Stimulated activated CD4-positive, alpha-beta T cell treated with anti-CD3 and anti-CD28 coated beads, Interleukin-4, amount 100 ng/mL, for 4 hours (primary cell): Measurements from ENCODE around the gene PLA2G5.
A peak's percentile ranks its signal among the peaks of the same experiment; 100 is the strongest.
"Not testable (repeated sequence)": the region's sequence is repeated elsewhere in the genome, so short reads cannot be mapped to it uniquely, and the experiment has no call there.

Experiments used
- DNase-seq, 2 experiments: peaks; one replicate each; pipeline ENCODE4 v3.0.0-alpha.2; 2020

Gene PLA2G5

DNA sequence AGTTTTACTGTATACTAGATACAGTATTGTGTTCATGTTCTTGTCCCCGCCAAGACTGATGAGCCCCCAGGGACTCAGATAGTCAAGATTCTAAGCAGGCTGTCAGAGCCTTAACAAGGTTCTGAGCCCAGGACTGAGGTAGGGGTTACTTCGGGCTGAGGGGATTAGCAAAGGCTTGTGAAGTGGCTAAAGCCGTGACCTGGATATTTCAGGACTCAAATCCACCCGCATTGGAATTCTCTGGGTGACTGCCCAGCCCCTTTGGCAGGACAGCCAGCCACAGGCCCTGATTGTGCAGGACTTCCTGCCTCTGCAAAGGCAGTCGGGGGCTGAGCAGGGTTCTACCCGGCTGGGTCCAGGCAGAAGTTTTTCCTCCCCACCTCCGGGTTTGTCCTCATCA, at the start of gene PLA2G5:
Gene PLA2G5, plus strand, starts transcription at position 321 of the 400 bp plus-strand sequence. CDS start 14,637 bp downstream, outside the sequence.
- no peak for DNase-seq

DNA sequence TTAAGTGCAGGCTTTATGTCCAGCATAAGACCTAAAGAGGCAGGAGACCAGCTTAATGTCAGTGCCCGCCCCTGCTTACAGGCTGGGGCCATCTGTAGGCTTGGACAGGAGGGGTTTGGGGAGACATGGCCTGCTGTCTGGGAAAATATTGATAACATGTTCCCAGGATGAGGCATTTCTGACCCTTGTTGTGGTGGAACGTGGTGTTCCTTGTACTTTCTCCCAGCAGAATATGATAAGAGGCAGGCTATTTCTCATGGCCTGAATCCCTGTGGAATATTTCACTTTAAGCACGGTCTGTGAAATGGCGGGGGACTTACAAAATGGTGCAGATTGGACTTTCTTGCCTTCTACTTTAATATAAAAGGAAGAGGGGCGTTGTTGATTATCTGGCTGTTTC, 41.9 kb upstream of the PLA2G5 start:
- no peak for DNase-seq

DNA sequence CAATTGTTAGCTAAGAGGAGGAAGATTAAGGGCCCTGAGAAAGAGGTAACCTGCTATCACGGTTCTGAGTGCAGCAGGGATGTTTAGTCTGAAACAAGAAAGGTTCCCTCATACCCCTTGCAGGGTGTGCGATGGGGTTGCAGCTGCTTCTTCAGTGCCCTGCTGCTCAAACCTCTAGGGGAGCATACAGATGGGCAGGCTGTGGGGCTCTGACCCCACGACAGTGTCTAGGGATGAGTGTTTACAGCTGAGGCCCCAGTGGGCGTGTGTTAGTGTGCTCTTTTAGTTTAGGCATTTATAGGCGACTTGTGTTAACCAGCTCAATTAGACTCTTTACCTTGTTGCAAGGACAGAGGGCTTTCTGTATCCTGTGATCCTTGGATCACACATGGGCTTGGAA, 41.3 kb upstream of the PLA2G5 start:
- DNase-seq: no peak

GRCh38 chr1:20029178-20029912, 40.6 kb upstream of the PLA2G5 start:
- DNase-seq: no peak

DNA sequence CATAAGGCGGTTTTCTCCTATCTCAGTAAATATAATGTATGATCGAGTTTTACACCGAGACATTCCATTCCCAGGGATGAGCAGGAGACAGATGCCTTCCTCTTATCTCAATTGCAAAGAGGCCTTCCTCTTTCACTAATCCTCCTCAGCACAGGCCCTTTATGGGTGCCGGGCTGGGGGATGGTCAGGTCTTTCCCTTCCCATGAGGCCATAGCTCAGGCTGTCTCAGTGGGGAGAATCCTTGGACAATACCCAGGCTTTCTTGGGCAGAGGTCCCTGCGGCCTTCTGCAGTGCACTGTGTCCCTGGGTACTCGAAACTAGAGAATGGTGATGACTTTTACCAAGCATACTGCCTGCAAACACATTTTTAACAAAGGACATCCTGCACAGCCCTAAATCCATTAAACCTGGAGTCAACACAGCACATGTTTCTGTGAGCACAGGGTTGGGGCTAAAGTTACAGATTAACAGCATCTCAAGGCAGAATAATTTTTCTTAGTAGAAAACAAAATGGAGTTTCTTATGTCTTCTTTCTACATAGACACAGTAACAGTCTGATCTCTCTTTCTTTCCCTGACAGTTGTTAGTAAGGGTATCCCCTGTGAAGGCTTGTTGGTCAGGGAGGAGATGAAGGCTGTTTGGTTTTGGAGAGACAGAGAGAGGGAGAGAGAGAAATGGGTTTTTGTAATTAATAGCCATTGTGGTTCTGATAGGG, 39.4 kb upstream of the PLA2G5 start:
- not testable (repeated sequence) for DNase-seq

DNA sequence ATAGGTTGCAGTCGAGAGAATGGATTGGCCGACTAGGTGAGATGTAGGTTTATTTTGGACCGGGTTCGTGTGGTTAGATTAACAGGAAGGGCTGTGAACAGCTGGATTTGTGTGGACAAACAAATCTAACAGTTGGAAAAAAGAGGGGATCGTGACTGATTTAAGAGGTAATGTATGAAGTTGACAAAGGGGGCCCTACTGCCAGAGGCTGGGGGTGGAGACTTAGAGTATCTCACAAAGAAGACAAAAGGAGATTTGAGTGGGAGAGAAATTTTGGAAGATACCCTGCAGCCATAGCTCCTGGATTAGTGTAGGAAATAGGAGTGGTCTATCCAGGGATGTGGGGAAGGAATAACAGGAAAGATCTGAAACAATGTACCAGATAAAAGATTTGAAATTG, 38.8 kb upstream of the PLA2G5 start:
- no peak for DNase-seq

DNA sequence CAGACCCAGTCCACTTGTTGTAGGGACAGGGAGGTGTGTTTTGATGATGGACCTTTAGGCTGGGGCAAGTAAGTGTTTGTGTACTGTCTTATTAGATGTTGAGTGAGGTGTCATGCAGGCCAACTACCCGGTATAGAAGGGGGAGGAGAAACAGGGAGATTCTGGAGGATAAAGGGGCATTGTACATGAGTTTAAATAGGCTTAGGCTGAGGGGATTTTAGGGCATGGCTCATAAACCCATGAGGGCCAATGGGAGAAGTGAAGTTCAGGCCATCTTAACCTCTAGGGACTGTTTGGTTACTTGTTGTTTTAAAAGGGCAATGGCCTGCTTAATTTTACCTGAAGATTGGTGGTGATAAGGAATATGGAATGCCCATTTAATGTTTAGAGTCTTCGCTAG, 38.2 kb upstream of the PLA2G5 start:
- DNase-seq: no peak

DNA sequence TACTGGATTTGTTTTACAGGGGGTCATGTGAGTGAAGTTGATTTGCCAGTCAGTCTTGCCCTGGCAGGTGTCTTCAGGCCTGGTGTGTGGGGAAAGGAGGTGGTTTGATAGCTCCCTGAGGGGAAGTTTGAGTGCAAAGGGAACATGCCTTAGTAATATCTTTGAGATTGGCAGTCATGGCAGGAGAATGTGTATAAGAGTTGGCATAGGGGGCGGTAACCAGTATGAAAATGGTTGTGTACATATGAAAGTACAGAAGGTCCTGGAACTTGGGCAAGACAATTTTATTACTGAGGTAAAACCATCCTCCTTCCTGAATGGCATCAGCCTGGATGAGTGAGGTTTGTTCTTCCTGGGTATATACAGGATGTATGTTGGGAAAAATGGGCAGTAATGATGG, 37.6 kb upstream of the PLA2G5 start:
- DNase-seq: no peak

GRCh38 chr1:20033420-20033819, 36.6 kb upstream of the PLA2G5 start:
- DNase-seq: no peak

DNA sequence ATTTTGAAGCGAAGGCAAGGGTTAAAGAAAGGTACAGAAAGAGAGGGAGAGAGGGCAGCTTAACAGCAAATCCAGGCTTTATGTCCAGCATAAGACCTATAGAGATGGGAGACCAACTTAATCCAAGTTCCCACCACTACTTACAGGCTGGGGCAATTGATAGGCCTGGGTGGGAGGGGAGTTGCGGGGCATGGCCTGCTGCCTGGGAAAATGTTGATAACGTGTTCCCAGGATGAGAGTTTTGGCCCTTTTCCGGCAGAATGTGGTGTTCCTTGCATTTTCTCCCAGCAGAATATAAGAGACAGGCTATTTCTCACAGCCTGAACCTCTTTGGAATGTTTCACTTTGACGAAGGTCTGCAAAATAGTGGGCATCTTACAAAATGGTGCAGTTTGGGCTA, 34.9 kb upstream of the PLA2G5 start:
- DNase-seq: no peak

DNA sequence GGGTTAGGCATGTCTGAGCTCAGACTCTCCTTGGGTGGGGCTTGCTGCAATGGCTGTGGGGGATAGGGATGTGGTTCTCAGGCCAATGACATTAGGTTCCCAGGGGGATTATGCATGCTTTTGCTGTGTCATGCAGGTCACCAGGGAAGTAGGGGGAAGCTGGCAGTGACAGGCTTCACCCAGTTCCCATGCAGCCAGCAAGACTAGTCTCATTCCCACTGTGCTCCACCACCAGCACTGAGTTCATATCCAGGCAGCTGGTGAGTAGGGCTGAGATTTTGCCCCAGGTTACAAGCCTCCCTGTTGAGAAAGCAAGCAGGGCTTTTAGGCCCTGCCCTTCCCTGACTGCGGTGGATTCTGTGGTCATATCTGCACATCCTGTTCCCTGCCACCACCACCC, 32.1 kb upstream of the PLA2G5 start:
- no peak for DNase-seq

DNA sequence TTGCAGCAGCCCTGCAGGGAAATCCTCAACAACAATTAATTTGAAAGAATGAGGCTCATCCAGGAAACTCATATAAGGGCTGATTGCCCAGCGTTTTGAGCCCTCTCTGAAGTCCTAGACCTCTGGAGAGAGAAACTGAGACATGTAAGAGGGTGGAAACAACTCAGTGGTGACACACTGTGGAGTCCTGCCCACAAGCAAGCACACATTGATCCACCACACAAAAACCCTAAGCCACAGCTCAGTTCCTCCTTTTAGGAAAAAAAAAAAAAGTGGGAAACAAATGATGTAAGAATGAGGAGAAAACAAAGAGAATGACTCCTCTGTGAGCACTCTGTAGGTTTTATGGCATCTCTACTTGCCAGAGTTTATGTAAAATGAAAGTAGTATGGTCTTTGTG, 22.9 kb upstream of the PLA2G5 start:
- DNase-seq: no peak

- no peak for DNase-seq
These were observed 21.4 kb upstream of the PLA2G5 start for GRCh38 chr1:20048563-20048962.

- DNase-seq: not testable (repeated sequence)
These were observed 20.8 kb upstream of the PLA2G5 start for GRCh38 chr1:20049056-20049798.

- no peak for DNase-seq
These were observed 18.7 kb upstream of the PLA2G5 start for GRCh38 chr1:20051218-20051829.

DNA sequence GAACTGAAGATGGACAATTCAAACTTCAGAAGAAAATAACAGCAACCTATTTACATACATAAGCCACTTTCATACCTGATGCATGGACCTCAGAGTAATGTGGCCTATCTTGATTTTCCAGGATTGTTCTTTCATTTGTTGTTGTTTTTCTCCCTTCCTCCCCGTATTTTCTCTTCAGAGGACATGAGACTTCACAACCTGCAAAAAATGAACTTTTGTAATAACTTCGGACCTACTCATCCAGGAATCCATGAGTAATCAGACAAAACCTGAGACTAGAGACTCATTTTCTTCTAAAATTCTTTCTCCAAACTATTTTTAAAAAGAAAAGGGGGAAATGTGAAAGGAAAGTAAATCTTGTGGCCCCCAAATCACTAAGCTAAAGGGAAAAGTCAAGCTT, 17.6 kb upstream of the PLA2G5 start:
- DNase-seq: no peak

DNA sequence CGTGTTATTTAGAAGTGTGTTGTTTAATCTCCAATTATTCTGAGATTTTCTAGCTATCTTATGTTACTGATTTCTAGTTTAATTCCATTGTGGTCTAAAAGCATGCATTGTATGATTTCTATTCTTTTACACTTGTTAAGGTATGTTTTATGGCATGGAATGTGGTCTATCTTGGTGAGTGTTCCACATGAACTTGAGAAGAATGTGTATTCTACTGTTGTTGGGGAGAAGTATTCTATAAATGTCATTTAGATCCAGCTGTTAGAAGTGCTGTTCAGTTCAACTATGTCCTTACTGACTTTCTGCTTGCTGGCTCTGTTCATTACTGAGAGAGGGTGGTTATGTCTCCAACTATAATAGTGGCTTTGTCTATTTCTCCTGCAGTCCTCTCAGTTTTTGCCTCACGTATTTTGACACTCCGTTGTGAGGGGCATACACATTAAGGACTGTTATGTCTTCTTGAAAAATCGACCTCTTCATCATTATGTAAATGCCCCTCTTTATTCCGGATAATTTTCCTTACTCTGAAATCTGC, 12.0 kb upstream of the PLA2G5 start:
- DNase-seq: no peak

DNA sequence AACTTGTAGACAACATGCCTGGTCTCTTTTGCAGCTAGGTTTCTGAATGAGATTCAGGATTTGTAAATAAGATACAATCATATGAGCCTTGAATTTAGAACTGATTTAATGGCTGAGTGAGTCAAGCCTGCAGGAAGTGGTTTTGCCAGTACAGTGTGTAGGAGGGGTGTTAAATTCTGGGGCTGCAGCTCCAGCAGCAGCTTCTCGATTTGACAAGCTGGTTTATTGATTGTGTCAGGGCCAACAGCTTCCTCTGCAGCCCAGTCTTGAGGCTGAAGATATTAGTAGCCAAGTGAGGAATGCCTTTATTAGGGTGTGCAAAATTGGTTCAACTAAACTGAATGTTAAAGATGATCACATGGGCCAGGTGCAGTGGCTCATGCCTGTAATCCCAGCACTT, 11.5 kb upstream of the PLA2G5 start:
- peak; percentile 12 to 36 for DNase-seq

DNA sequence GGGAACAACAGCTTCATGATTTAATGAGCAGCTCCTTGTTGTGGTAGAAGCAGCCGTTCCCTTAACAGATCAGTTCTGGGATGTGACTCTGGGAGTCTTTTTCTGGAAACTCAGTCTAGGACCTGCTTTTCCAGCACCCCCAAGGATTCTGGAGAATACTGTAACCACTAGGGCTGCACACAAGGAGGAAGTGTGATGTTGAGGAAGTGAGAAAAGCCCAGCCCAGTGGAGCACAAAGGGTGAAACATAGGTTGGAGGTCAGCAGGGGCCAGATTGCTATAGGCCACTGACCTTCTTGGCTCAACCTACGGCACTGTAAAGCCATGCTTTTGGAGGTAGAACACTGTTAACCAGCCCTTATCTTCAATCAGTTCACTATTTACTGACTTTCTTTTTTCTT, 10.1 kb upstream of the PLA2G5 start:
- no peak for DNase-seq

GRCh38 chr1:20060791-20061190, 9.2 kb upstream of the PLA2G5 start:
- not testable (repeated sequence) for DNase-seq

DNA sequence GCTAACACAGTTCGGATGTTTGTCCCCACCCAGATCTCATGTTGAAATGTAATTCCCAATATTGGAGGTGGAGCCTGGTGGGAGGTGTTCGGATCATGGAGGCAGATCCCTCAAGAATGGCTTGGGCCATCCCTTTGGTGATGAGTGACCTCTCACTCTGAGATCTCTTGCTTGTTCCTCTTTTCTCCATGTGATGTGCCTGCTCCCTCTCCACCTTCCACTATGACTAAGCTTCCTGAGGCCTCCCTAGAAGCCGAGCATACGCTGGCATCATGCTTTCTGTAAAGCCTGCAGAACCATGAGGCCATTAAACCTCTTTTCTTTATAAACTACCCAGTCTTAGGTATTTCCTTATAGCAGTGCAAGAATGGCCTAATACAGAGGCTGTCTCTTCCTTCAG, 8.1 kb upstream of the PLA2G5 start:
- DNase-seq: no peak

GRCh38 chr1:20063861-20064292, 6.1 kb upstream of the PLA2G5 start:
- no peak for DNase-seq

- no peak for DNase-seq
These were observed 1.3 kb upstream of the PLA2G5 start for GRCh38 chr1:20068722-20069121.
